Mammary epithelial cell (primary cell): Measurements from ENCODE around the gene RHBDL3.

Experiments used
- CTCF ChIP-seq, 2 donors: IDR thresholded peaks in 1 of 2; conservative IDR thresholded peaks in 1 of 2; 2 replicates each; pipeline ENCODE4 v1.5.1; 2011 to 2012; ENCODE audit warnings: inconsistent platforms in 2 of 2, low read length in 2 of 2, mild to moderate bottlenecking in 2 of 2, control low read depth in 1 of 2, low read depth in 1 of 2; ENCODE audit not compliant: insufficient read depth in 1 of 2; ENCODE audit errors: extremely low read depth in 1 of 2
- EZH2 ChIP-seq: IDR thresholded peaks from 2 replicates; pipeline ENCODE4 v1.6.1; 2012; ENCODE audit warnings: low read length, inconsistent platforms, borderline replicate concordance

- TF ChIP-seq EZH2 (no peak), CTCF (conservative IDR thresholded peaks at IDR 0.05 in 1 of 2, IDR thresholded peaks at IDR 0.05 in 1 of 2; ENCODE audit: extremely low read depth in 1 of 2, insufficient read depth in 1 of 2, low read depth in 1 of 2, low read length in 2 of 2) (no peak)
Measured at GRCh38 chr17:32361270-32361669, 95.6 kb downstream of the RHBDL3 start.
